GM21390 (cell line): Measurements from ENCODE around the gene TRIP13.
"Not testable (repeated sequence)": the region's sequence is repeated elsewhere in the genome, so short reads cannot be mapped to it uniquely, and the experiment has no call there.

Experiments used
- ATAC-seq: cut with Tn5 transposase; IDR thresholded peaks from one replicate; pipeline ENCODE4 v1.9.1; 2021; ENCODE audit not compliant: unreplicated experiment

Gene TRIP13

DNA sequence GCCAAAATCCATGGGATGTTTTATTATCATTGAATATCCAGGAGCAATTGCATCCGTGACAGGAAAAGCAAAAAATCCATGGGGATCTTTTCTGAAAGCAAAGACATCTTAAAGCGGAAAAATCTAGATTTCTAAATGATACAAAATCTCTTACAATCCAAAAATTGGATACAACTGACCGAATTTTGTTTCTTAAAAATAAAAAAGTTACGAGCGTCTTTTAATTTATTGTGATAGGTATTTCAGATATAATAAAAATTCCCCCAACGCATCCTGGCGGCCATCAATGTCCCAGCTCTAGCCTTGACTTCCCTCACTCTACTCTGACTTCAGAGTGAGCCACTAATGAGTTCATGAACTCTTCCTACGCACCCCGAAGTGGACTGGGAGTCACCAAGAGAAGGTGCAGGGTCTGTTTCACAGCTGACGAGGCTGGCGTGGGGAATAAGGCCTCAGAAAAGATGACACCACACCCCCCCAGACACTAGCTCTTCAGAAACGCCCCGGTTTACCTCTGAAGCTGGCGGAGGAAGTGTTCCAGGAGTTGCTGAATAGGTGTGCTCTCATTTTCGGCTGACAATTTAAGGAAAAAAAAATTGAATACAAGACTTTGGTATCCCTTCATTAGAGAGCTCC, 3.5 kb upstream of the TRIP13 start:
- no peak for ATAC-seq

DNA sequence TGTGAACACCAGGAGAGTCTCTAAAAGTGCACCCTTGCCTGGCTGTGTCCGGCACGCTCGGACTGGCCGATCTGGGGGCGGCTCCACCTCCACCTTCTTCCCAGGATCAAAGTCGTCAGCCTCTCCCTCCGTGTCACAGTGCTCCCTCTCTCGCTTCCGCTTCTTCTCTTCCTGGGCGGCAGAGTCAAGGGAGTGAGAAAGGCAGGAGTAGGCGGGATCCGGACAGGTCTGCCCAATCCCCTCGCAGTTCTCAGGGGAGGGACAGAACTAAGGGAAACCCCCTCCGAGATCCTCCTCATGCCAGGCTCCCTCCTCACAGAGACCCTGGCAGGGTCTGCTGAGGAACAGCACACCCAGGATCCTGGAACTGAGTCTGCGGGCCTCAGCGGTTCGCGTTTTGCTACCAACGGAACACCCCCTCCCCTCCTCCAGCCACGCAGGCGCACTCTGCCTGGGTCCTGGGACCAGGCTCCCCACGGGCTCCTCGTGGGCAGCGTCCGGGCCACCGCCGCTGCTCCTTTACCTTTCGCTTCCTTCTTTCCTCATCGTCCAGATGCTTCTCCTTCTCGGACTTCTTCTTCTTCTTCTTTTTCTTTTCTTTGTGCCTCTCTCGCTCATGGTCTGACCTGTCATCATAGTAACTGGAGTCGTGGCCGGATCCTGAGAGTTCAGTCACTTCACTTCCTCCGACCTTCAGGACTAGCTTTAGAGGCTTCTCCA, 1.4 kb upstream of the TRIP13 start:
- no peak for ATAC-seq

DNA sequence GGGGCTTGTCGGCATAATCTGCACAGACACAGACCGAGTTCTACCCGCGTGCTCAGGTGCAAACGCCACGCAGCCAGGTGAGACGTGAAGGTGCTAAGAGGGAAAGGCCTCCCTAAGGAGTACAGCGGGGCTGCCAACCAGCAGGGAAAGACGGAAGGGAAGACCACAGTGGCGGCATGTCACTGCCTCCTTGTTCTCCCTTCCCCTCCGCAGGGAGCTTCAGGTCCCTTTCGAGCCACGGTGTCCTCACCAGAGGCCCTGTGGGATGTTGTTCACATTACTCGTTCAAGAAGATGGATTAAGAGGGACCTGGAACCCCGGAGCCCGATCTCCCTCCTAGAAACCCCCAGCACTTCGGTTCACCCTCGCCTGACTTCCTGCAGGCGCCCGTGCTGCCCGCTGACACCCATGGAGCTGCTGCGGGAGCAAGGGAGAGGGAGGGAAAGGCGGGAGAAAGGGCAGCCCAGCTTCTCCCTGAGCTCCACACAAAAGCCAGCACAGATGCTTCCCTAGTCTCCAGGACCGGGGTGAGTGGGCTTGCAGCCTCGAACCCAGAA, 769 bp upstream of the TRIP13 start:
- ATAC-seq, result peak; percentile 14

GRCh38 chr5:893137-893506, 438 bp downstream of the TRIP13 start:
- peak; percentile 11 for ATAC-seq

DNA sequence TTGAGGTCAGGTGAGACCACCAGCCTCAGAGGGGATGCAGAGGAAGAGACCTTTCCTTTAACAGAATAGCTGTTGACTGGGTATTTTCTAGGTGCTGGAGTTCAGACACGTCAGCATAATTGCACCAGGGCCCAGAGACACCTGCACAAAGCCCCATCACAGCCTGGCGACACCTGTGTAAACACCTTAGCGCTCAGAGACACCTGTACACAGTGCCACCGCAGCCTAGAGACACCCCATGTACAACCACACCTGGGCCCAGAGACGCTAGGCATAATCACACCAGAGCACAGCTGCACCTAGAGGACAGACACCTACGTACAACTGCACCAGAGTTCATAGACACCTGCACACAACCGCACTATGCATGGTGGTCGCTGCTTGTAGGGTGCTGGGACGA, 1.0 kb downstream of the TRIP13 start:
- ATAC-seq, result no peak

DNA sequence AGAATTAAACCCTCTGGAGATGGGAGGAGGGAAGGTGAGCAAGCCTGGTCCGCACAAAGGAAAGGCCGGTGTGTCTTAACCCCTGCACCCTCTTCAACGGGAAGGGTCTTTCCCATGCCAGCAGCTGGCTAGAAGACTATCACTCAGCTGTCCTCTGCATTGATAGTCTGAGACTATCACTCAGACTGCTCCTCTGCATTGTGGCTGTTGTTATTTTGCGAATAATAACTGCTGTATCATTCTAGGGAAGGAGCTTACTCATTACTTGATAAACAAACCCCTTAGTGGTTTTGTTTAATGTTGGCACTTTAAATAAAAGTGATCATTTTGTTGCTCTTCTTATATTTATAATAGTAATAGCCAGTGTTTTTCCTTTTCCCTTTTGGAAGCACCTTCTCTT, 8.1 kb downstream of the TRIP13 start:
- ATAC-seq, result no peak

- ATAC-seq, result no peak
These were observed 9.6 kb downstream of the TRIP13 start for GRCh38 chr5:902129-902916.

DNA sequence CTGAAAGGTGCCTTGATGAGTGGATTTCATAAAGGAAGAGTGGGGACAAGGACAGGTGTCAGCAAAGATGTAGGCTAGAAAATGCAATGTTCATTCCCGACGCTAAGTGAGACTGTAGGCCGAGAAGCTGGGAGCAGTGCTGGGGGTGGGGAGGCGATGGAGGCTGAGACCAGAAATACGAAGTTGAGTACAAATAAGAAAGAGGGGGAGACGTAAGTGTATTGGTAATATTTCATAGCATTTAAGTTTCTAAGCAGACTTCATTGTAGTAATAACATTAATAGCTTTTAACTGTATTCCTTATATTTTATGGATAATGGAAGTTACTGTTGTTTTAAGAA, 11.0 kb downstream of the TRIP13 start:
- no peak for ATAC-seq

- ATAC-seq, result no peak
These were observed 12.5 kb downstream of the TRIP13 start for GRCh38 chr5:905139-905642.

DNA sequence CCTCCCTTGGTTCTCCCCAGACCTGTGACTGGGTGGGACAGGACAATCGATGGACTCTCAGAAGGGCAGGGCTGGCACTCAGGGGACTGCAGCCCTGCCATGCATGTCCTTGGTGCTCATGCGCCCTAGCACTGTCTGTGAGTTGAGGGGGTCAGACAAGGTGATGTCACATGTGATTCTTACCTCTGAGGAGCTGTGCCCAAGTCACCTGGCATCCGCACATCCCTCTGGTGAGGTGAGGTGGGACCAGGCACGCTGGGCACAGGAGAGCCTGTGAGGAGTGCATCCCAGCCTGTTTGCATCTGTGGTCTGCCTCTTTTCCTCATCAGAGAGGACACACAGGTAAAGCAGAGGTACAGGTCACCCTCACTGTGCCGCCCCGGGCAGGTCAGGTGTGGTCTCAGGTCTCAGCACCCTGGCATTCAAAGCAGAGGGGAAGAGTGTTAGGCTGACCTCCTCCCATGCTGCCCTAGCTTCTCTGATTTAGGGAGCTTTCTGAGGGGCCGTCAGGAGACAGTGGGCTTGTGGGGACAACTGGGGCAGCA, 14.8 kb downstream of the TRIP13 start:
- ATAC-seq, result no peak

DNA sequence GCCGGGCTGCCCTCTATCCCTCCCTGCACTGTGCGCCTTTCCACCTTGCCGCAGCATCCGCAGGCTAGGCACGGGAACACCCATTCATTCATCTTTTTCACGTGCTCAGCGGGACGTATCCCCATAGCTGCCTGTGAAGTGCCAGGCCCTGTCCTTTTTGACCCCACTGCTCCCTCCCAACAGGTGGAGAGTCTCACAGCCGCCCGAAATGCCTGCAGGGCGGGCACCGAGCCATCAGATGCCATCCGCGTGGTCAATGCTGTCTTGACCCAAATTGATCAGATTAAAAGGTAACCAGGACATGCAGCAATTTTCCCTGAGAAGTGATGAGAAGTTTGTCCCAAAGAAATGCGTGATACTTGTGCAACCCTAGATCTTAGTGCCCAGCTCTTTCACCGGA, 15.5 kb downstream of the TRIP13 start:
- no peak for ATAC-seq

DNA sequence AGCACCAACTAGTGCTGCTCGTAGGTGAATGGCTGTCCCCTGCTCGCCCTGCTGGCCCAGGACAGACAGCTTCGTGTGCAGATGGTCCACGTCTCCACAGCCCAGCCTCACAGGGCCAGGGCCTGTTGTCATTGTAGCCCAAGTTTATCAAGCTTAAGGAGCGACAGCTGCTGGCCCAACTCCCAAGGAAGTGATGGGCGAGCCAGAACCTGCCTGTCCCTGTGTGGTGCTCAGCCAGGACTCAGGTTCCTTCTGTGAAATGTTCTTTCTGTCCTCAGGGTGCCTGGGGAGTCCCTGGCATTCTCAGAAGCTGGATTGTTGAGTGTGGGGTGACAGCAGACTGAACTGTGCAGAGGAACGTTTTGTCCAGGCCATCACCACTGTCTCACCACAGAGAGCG, 16.4 kb downstream of the TRIP13 start:
- no peak for ATAC-seq

DNA sequence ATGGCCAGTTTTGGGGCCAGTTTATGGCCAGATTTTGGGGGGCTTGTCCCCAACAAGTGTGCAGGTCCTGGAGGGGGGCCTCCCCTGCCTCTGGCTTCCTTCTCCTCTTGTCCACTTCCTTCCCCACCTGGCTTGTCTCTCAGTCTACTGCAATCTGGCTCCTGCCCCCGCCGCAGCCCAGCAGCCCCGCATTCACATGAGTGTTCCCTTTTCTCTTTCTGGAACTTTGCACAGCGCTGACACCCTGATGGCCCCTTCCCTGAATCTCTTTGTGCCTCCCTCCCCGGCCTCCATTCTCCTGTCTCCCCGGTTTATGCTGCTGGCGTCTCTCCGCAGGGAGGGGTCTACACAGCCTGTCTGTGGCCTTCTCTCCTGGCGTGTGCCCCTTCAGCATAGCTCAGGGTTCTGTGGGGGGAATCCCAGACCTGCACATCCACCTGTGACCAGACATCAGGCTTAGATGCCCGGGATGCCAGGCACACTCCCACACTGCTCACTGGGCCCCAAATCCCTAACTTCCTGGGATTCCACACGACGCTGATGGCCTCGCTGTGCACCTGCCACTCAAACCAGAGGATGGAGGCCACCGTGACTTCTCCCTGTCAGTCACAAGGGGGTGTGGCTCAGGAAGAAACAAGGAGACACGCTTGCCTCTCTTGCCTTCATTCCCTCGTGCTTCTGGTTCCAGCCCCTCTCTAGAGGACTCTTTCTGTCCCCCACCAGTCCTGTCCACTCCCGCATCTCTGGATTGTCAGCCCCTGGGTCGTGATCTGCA, 17.5 kb downstream of the TRIP13 start:
- no peak for ATAC-seq

DNA sequence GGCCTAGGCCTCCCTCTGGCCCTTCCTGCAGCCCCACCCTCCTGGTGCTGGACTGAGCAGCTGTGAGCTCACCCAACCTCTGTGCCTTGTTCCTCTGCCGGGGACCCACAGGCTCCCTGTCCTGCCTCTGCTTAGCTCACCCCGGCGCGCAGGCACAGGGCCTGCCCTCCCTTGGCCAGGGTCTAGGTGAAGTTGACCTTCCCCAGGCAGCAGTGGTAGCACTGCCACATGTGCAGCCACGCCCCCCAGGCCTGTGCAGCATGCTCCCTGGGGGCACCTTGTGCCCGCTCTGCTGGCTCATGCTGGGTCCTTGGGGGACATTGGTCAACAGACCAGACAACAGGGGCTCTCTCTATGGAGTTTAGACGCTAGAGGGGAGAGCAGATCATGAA, 18.1 kb downstream of the TRIP13 start:
- ATAC-seq, result no peak

DNA sequence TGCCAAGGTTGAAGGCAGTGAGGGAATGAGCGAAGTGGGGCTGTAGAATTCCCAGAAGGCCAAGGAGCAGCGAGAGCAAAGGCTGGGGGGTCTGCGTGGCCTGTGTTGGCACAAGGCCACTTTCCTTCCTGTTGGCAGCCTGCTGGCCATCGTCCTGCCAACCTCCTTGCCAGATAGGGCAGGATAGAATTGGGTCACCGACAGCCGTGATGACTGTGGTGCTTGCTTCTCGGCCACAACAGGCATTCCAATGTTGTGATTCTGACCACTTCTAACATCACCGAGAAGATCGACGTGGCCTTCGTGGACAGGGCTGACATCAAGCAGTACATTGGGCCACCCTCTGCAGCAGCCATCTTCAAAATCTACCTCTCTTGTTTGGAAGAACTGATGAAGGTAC, 18.9 kb downstream of the TRIP13 start:
- no peak for ATAC-seq

- ATAC-seq, result no peak
These were observed 19.8 kb downstream of the TRIP13 start for GRCh38 chr5:912280-913091.

DNA sequence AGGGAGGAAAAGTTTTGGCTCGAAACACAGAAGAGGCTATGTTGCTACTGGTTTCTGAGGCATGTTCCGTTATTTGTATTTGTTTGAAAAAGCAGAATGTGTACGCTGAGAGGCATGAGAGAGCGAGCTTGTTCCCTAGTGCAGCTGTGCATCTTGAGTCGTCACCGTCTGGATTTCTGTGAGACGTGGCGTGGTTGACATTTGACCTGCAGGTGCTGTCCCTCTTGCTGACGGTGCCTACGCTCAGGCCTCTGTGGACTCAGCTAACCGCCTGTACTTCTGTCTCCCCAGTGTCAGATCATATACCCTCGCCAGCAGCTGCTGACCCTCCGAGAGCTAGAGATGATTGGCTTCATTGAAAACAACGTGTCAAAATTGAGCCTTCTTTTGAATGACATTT, 21.5 kb downstream of the TRIP13 start:
- ATAC-seq, result no peak

DNA sequence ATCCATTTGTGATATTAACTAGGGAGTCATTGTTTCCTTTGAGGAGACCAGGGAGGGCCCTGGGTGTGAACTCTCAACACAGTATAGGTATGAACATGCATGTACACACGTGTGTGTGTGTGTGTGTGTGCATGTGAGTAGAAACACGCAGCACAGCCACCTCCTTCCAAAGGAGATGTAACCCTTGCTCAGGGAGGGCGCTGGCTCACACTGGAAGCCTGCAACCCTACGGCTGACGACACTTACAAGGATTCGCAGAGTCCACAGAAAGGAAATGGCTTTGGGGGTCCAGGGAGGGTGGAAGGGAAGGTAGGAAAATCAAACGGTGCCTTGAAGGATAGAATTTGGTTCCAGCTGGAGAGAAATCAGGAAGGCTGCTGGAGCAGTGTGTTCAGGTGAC, 21.9 kb downstream of the TRIP13 start:
- ATAC-seq, result no peak

DNA sequence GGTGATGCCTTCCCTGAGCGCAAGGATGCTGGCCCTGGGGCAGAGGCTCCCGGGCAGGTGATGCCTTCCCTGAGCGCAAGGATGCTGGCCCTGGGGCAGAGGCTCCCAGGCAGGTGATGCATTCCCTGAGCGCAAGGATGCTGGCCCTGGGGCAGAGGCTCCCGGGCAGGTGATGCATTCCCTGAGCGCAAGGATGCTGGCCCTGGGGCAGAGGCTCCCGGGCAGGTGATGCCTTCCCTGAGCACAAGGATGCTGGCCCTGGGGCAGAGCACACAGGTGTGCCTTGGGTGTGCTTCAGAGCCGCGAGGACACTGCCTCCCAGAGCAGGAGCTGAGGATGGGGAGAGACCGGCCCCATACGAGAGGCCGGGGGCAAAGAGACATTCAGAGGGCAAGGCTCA, 22.7 kb downstream of the TRIP13 start:
- not testable (repeated sequence) for ATAC-seq

DNA sequence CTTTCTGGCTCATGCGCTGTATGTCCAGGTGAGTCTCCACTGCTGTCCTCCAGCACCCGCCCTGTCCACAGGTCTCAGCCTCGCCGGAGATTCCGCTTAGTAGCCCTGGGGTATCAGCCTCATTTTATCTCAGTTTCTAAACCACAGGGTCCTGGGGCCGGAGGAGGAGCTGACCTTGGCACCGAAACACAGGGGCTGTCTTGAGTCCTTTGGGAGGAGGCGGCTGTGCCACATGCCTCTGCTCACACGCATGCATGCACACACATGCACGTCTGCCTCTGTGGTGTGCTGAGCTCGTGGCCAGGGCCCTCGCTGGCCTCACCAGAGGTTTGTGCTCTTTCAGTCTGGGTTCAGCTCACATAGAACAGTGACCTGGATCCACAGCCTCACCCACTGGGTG, 23.3 kb downstream of the TRIP13 start:
- ATAC-seq, result no peak
